ENCODE data around the gene PLPP1. TPM values are rescaled to one million over a fixed set of nuclear protein-coding genes. Genes with fewer than 3 reads are reported as not detected.

PLPP1 gene
- total and polyA plus RNA-seq, 2 of the 13 experiments (the other 11 are each of a cell fraction or from before 2014, with no cell fraction given): 7.3 to 12.1 TPM

DNA sequence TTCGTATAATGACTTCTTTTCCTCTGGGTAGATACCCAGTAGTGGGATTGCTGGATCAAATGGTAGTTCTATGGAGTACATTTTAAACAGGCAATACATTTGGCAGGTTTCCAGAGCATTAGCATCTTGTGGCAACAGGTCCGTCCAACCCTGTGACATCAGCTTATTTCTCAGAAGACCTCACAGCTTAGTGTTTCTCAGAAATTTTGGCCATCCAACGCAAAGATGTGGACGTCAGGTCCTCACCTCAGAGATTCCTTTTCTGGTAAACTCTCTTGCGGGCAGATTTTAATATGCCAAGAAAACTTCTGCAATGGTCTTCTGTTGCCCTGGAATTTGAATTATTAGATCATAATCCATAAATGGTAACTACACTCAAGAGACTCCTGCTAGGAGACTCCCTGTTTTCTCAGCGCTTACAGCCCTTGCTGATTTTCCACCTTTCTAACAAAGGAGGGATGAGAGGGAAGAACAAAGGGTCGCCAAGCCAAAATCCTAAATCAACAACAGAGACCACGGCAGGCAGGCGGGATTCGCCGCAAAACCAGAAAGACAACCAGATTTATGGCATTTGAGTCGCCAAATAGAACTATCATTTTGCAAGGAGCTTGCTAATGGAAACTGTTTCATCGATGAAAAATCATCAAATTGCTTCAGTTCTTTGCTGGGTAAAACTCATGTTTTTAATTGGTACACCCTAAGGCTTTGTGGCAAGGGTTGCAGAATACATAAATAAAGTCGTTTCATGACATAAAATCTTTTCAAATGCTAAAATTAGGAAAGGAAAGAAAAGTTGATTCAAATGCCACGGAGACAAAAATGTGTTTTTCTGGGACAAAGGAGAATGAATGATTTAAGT, 34.1 kb upstream of the PLPP1 start:
- Histone ChIP-seq H2AFZ (ENCODE audit: low read length) (no peak overlapping the region), H3K79me2 (ENCODE audit: insufficient read depth, low read length) (no peaks in the 10 kb centered on the region), H3K27ac (ENCODE audit: extremely low read length, insufficient read depth, low read length) (no peak overlapping the region), H3K9me3 (ENCODE audit: low read length) (no peaks in the 10 kb centered on the region), H3K9ac (ENCODE audit: insufficient read depth, low read depth, low read length) (no peak overlapping the region), H3K4me3 (replicated peaks in 1 of 3; ENCODE audit: insufficient read depth in 1 of 3, low read depth in 2 of 3, low read length in 3 of 3) (no peak overlapping the region), H3K27me3 (ENCODE audit: control insufficient read depth in 1 of 2, insufficient read depth in 2 of 2, low read length in 2 of 2) (no peaks in the 10 kb centered on the region), H3K36me3 (replicated peaks in 1 of 2; ENCODE audit: control insufficient read depth in 1 of 2, insufficient read depth in 2 of 2, low read length in 2 of 2) (no peaks in the 10 kb centered on the region), H4K20me1 (ENCODE audit: insufficient read depth, low read length) (no peaks in the 10 kb centered on the region), H3K4me1 (ENCODE audit: insufficient read depth, low read length) (peaks cover 9% of the 10 kb centered on the region; the same call in 1 of the 2 replicates), H3K4me2 (ENCODE audit: low read depth, low read length) (no peak overlapping the region)
- in situ Hi-C loops (cut with HindIII; ENCODE audit: extremely low pct_ligation_motif_present, low pct_unique_long_range_greater_than_20kb): no loop called here
- TF ChIP-seq RFX1 (IDR thresholded peaks at IDR 0.05) (no peak), ZNF75D (CRISPR knock-in tag; IDR thresholded peaks at IDR 0.05; ENCODE audit: borderline replicate concordance) (no peak), FOSL2 (CRISPR knock-in tag; IDR thresholded peaks at IDR 0.05) (no peak)
- TF ChIP-seq, protein P1, sequence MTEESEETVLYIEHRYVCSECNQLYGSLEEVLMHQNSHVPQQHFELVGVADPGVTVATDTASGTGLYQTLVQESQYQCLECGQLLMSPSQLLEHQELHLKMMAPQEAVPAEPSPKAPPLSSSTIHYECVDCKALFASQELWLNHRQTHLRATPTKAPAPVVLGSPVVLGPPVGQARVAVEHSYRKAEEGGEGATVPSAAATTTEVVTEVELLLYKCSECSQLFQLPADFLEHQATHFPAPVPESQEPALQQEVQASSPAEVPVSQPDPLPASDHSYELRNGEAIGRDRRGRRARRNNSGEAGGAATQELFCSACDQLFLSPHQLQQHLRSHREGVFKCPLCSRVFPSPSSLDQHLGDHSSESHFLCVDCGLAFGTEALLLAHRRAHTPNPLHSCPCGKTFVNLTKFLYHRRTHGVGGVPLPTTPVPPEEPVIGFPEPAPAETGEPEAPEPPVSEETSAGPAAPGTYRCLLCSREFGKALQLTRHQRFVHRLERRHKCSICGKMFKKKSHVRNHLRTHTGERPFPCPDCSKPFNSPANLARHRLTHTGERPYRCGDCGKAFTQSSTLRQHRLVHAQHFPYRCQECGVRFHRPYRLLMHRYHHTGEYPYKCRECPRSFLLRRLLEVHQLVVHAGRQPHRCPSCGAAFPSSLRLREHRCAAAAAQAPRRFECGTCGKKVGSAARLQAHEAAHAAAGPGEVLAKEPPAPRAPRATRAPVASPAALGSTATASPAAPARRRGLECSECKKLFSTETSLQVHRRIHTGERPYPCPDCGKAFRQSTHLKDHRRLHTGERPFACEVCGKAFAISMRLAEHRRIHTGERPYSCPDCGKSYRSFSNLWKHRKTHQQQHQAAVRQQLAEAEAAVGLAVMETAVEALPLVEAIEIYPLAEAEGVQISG (CRISPR knock-in tag; IDR thresholded peaks at IDR 0.05): no peak
- TF ChIP-seq, protein P2, sequence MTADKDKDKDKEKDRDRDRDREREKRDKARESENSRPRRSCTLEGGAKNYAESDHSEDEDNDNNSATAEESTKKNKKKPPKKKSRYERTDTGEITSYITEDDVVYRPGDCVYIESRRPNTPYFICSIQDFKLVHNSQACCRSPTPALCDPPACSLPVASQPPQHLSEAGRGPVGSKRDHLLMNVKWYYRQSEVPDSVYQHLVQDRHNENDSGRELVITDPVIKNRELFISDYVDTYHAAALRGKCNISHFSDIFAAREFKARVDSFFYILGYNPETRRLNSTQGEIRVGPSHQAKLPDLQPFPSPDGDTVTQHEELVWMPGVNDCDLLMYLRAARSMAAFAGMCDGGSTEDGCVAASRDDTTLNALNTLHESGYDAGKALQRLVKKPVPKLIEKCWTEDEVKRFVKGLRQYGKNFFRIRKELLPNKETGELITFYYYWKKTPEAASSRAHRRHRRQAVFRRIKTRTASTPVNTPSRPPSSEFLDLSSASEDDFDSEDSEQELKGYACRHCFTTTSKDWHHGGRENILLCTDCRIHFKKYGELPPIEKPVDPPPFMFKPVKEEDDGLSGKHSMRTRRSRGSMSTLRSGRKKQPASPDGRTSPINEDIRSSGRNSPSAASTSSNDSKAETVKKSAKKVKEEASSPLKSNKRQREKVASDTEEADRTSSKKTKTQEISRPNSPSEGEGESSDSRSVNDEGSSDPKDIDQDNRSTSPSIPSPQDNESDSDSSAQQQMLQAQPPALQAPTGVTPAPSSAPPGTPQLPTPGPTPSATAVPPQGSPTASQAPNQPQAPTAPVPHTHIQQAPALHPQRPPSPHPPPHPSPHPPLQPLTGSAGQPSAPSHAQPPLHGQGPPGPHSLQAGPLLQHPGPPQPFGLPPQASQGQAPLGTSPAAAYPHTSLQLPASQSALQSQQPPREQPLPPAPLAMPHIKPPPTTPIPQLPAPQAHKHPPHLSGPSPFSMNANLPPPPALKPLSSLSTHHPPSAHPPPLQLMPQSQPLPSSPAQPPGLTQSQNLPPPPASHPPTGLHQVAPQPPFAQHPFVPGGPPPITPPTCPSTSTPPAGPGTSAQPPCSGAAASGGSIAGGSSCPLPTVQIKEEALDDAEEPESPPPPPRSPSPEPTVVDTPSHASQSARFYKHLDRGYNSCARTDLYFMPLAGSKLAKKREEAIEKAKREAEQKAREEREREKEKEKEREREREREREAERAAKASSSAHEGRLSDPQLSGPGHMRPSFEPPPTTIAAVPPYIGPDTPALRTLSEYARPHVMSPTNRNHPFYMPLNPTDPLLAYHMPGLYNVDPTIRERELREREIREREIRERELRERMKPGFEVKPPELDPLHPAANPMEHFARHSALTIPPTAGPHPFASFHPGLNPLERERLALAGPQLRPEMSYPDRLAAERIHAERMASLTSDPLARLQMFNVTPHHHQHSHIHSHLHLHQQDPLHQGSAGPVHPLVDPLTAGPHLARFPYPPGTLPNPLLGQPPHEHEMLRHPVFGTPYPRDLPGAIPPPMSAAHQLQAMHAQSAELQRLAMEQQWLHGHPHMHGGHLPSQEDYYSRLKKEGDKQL (CRISPR knock-in tag; IDR thresholded peaks at IDR 0.05; ENCODE audit: low read depth): no peak
- intact Hi-C loops (cut with micrococcal nuclease; ENCODE audit: unreplicated experiment): no loop called here
- 70% methylated on average over 15 of the region's 15 CpGs for WGBS (ENCODE audit: low lambda C conversion rate)
- POLR2A ChIA-PET: no interaction called here
- DNase-seq (ENCODE audit: low spot score) (no peak), FAIRE-seq (no peak), ATAC-seq (no peak)
- no TSS peak for BruUV-seq (replicated peaks)
- CTCF ChIA-PET (ENCODE audit: low intra/inter-chr PET ratio, low total read pairs): no interaction called here

All from HepG2 (cell line).